Right lobe of liver (tissue), 6 donors: ENCODE results near the gene APPL1. TPM values are rescaled to one million over a fixed set of nuclear protein-coding genes. Genes with fewer than 3 reads are reported as not detected.
A peak's percentile ranks its signal among the peaks of the same experiment; 100 is the strongest.

Experiments used
- ATAC-seq, 4 donors: fragments of 200-7000 bp; cut with Tn5 transposase; one replicate each; pipeline ENCODE4 v1.9.1; 2020; ENCODE audit warnings: mild to moderate bottlenecking in 4 of 4, moderate library complexity in 4 of 4
- DNase-seq, 3 donors: peaks; one replicate each; pipeline ENCODE4 v3.0.0-alpha.2; 2020
- H3K27ac ChIP-seq, 3 donors: fragments of 200-600 bp; one replicate each; pipeline ENCODE4 v1.8.0; 2022
- H3K27me3 ChIP-seq, 2 donors: fragments of 200-600 bp; one replicate each; pipeline ENCODE4 v1.8.0; 2022
- H3K36me3 ChIP-seq, 4 donors: fragments of 200-600 bp; sonication (generic) in 1 of 4; one replicate each; pipeline versions ENCODE4 v1.5.1 to v1.8.0; 2017 to 2022; ENCODE audit warnings: control low read depth in 1 of 4
- H3K4me1 ChIP-seq, 4 donors: fragments of 200-600 bp; sonication (generic) in 1 of 4; one replicate each; pipeline versions ENCODE4 v1.5.1 to v1.8.0; 2017 to 2022; ENCODE audit warnings: control low read depth in 1 of 4
- H3K4me3 ChIP-seq, 3 donors: fragments of 200-600 bp; one replicate each; pipeline ENCODE4 v1.8.0; 2022
- H3K9me3 ChIP-seq, 4 donors: fragments of 200-600 bp; sonication (generic) in 1 of 4; one replicate each; pipeline versions ENCODE4 v1.5.1 to v1.8.0; 2017 to 2022; ENCODE audit warnings: control low read depth in 1 of 4
- CTCF ChIP-seq, 4 donors: fragments of 200-600 bp in 3 of 4; fragments of 450-650 bp in 1 of 4; IDR thresholded peaks; one replicate each; pipeline versions ENCODE4 v1.5.1 to v1.8.0; 2016 to 2022; ENCODE audit warnings: antibody characterized with exemption in 4 of 4, mild to moderate bottlenecking in 2 of 4
- POLR2A ChIP-seq: fragments of 450-650 bp; IDR thresholded peaks from one replicate; pipeline ENCODE4 v1.6.1; 2017; ENCODE audit warnings: antibody characterized with exemption, mild to moderate bottlenecking
- WGBS: methylation state at CpG from one replicate; pipeline ENCODE4 v1.1.6; 2018; ENCODE audit warnings: low coverage, low lambda C conversion rate; ENCODE audit not compliant: insufficient coverage; ENCODE audit errors: missing lambda C conversion rate; 5-methylcytosine and 5-hydroxymethylcytosine counted together
- intact Hi-C, 2 donors: fragments of 100-400 bp; cut with DNase I; formaldehyde crosslinking; loops; one replicate each; pipeline versions ENCODE4 v1.11.2 to v1.14.1; 2022
- long read RNA-seq: library from polyadenylated mRNA; unstranded; transcript quantifications from one replicate; pipeline ENCODE4 v2.0.0, GENCODE V29; 2019
- total RNA-seq, 6 experiments: library from RNA; depleted of rRNA in 2 of 6; stranded (reverse); fragments of >200 nt in 2 of 6; fragmentation: NEBNext Ultra II Directional in 3 of 6; extraction: Animal tissue kit (Norgen Biotek cat#: 25700) in 3 of 6; gene quantifications; one replicate each; pipeline versions ENCODE4 v1.1.0 to v1.2.4, GENCODE V29; 2016 to 2023
- donor health status: DM: no; HTN: yes; CAD: no.
- donor health status: DM: no; HTN: no; CAD: no.
- donor health status: DM: no; HTN: no; CAD: no.
- donor health status: DM: no; HTN: yes; CAD: no.
- donor health status: DM: no; HTN: yes; CAD: no.

Gene APPL1
- total RNA-seq, result 10 to 100 TPM; 12.6 to 21.6 (median 16.6) TPM
- long read RNA-seq, partial matches to known transcripts, result 6 of 6 reads
- long read RNA-seq, other reads (novel, unspliced or antisense), result 0 of 6 reads

GRCh38 chr3:57227204-57227929, at the start of gene APPL1:
TSS of gene APPL1 (plus strand) at chr3:57227729. CDS start at chr3:57227884, 155 bp downstream.
- Histone ChIP-seq H3K9me3 (no peaks in the 10 kb centered on the region), H3K4me3 (peak within 1 kb of the TSS; percentile 54 to 86 (median 71)), H3K36me3 (no peaks in the 10 kb centered on the region), H3K4me1 (peaks cover 0 to 14% (median 5%) of the 10 kb centered on the region in 4 donors), H3K27ac (peak within 1 kb of the TSS; percentile 57 to 86 (median 84)), H3K27me3 (no peaks in the 10 kb centered on the region)
- peak; percentile 96 for DNase-seq
- peak; percentile 97 to 99 (median 98) for ATAC-seq
- peak; percentile 85 for TF ChIP-seq POLR2A
- no peak for TF ChIP-seq CTCF (IDR thresholded peaks at IDR 0.05)
- WGBS, result 0% methylated on average over 9 of the region's 71 CpGs
- intact Hi-C loops, result no loop called here

GRCh38 chr3:57179580-57180410, 47.7 kb upstream of the APPL1 start:
- DNase-seq, result no peak
- Histone ChIP-seq H3K27me3 (no peaks in the 10 kb centered on the region), H3K9me3 (no peaks in the 10 kb centered on the region), H3K4me1 (no peaks in the 10 kb centered on the region), H3K36me3 (no peaks in the 10 kb centered on the region), H3K4me3 (no peak overlapping the region), H3K27ac (no peak overlapping the region)
- TF ChIP-seq POLR2A (no peak), CTCF (IDR thresholded peaks at IDR 0.05) (peak; percentile 21 to 35 (median 28))
- intact Hi-C loops, result no loop called here
- peak; percentile 39 to 50 (median 44) for ATAC-seq
- WGBS, result 58% methylated on average over 4 of the region's 5 CpGs

- Histone ChIP-seq H3K27ac (no peak overlapping the region), H3K4me1 (no peaks in the 10 kb centered on the region), H3K27me3 (no peaks in the 10 kb centered on the region), H3K36me3 (no peaks in the 10 kb centered on the region), H3K9me3 (no peaks in the 10 kb centered on the region), H3K4me3 (no peak overlapping the region)
- intact Hi-C loops, result no loop called here
- ATAC-seq (no peak), DNase-seq (no peak)
- 48% methylated on average over 6 of the region's 6 CpGs for WGBS
- TF ChIP-seq CTCF (IDR thresholded peaks at IDR 0.05) (no peak), POLR2A (no peak)
These were observed 43.0 kb upstream of the APPL1 start for GRCh38 chr3:57184526-57184925.

GRCh38 chr3:57192028-57192427, 35.5 kb upstream of the APPL1 start:
- H3K4me3 ChIP-seq, result no peak overlapping the region
- no peak for DNase-seq
- H3K4me1 ChIP-seq, result no peaks in the 10 kb centered on the region
- intact Hi-C loops, result no loop called here
- ATAC-seq, result no peak
- H3K36me3 ChIP-seq, result no peaks in the 10 kb centered on the region
- no peak for TF ChIP-seq POLR2A
- no peak for TF ChIP-seq CTCF (IDR thresholded peaks at IDR 0.05)
- no peaks in the 10 kb centered on the region for H3K27me3 ChIP-seq
- no peaks in the 10 kb centered on the region for H3K9me3 ChIP-seq
- 86% methylated on average over 3 of the region's 3 CpGs for WGBS
- H3K27ac ChIP-seq, result no peak overlapping the region
